G401 (cell line): ENCODE results near the gene TTC23L. TPM values are rescaled to one million over a fixed set of nuclear protein-coding genes. Genes with fewer than 3 reads are reported as not detected.

Experiments used
- DNase-seq: peaks from one replicate; pipeline ENCODE4 v3.0.0-alpha.2; 2015; ENCODE audit warnings: low spot score
- in situ Hi-C: cut with HindIII; loops from 2 replicates; pipeline ENCODE4 v1.10.0; 2016; ENCODE audit warnings: low sequenced_read_pairs, mixed read lengths
- total RNA-seq: library from RNA; depleted of rRNA; stranded (reverse); fragments of >200 nt; shearing (Covaris generic); gene quantifications from 2 replicates; pipeline ENCODE4 v1.2.3, GENCODE V29; 2014; rRNA removed

The TTC23L gene, protein sequence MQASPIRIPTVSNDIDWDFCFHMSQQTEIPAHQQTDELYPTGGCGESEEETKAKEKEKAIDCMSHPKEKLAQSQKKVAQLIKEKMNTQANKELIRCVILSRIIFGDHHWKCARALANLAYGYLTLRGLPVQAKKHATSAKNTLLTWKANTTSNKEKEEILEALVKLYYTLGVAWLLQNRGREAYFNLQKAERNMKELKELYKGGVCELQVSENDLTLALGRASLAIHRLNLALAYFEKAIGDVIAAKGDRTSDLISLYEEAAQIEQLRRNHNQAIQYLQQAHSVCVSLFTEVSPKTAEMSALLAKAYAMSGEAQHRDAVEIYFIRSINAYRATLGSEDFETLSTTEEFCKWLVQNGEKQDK
- total RNA-seq = not detected in 2 replicates

- in situ Hi-C loops = no loop called here
These were observed at the start of gene TTC23L for GRCh38 chr5:34838785-34839714. Gene TTC23L, plus strand, starts transcription at chr5:34839164. Its CDS starts 1,508 bp downstream, at chr5:34840672.

DNA sequence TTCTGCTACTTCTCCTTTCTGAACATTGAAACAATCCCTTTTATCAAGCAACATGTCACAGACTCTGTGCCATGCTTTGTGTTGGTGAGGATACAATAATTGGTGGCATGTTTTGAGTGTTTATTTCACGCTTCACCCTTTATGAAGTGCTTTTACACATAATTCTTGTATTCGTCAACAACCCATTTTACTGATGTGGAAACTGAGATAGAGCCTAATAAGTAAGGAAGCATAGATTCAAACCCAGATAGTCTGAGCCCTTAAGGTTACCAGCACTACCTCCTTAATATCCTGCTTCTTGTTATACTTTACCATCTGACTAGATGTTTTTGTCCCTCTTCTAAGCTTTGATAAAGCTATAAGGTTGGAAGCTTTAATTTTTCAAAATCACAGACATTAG, 49.3 kb upstream of the TTC23L start:
- in situ Hi-C loops = no loop called here
- no peak for DNase-seq

More at GRCh38 chr5:34838785-34839714, at the start of gene TTC23L:
- peak; percentile 92 for DNase-seq

GRCh38 chr5:34790069-34790468, 48.9 kb upstream of the TTC23L start:
- in situ Hi-C loops = no loop called here
- no peak for DNase-seq

- in situ Hi-C loops = no loop called here
- DNase-seq = no peak
These were observed 47.2 kb upstream of the TTC23L start for GRCh38 chr5:34791761-34792244.

DNA sequence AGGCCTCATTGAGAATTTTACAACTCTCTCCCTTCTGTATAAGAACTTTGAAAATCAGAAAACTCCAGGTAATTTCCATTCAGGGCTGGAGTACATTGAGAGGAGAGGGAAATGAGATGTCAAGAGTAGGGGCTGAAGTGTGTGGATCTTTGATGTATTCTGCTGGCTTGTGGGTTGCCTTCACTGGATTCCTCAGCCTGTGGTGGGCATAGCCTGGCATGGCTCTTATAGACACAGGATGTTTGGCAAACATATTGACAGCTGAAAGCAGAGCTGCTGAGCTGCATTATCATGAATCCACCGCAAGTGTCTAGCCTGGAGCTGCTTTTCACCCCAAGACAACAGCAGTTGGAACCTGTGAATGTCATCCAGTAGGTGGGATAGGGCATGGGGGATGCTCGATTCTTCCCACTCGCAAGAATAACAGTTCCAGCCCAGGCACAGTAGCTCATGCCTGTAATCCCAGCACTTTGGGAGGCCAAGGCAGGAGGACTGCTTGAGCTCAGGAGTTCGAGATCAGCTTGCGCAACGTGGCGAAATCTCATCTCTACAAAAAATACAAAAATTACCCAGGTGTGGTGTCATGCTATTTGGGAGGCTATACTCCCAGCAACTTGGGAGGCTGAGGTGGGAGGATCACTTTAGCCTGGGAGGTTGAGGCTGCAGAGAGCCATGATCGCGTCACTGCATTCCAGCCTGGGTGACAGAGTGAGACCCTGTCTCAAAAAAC, 36.0 kb upstream of the TTC23L start:
- in situ Hi-C loops = no loop called here
- no peak for DNase-seq

GRCh38 chr5:34803974-34804732, 34.8 kb upstream of the TTC23L start:
- in situ Hi-C loops = no loop called here

GRCh38 chr5:34804913-34805312, 34.1 kb upstream of the TTC23L start:
- no peak for DNase-seq
- in situ Hi-C loops = no loop called here

More at GRCh38 chr5:34803974-34804732, 34.8 kb upstream of the TTC23L start:
- no peak for DNase-seq

- in situ Hi-C loops = no loop called here
- no peak for DNase-seq
These were observed 32.4 kb upstream of the TTC23L start for GRCh38 chr5:34806532-34806931.

DNA sequence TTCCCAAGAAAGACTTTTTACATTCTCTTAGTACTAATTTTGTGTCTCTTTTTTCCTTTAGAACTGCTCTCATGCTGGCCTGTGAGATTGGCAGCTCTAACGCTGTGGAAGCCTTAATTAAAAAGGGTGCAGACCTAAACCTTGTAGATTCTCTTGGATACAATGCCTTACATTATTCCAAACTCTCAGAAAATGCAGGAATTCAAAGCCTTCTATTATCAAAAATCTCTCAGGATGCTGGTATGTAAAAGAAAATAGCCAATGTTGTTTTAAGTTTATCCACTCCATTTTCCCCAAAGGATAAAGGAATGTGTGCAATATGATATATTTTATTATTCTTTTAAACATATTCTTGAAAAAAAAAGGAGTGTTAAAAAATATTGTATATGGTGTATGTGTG, 27.3 kb upstream of the TTC23L start:
- no peak for DNase-seq
- in situ Hi-C loops = no loop called here

GRCh38 chr5:34813509-34813908, 25.5 kb upstream of the TTC23L start:
- no peak for DNase-seq
- in situ Hi-C loops = no loop called here

- in situ Hi-C loops = no loop called here
- no peak for DNase-seq
These were observed 21.2 kb upstream of the TTC23L start for GRCh38 chr5:34817558-34818351.

DNA sequence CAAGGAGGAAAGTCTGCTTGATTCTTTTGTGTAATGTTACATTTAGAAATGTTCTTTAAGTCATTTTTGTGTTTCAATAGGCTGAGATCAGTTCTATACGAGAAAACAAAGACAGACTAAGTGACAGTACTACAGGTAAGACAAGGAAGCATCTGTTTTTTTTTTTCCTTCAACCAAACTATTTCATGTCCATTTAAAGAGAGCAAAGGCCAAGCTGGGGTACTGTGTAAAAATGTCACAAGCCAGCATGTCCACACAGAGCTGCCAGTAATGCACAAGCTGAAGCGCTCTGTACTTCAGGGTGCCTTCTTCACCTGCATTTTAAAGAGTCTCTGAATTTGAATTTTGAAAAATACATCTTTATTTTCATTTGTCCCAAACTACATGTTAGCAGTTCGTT, 20.2 kb upstream of the TTC23L start:
- no peak for DNase-seq
- in situ Hi-C loops = no loop called here

DNA sequence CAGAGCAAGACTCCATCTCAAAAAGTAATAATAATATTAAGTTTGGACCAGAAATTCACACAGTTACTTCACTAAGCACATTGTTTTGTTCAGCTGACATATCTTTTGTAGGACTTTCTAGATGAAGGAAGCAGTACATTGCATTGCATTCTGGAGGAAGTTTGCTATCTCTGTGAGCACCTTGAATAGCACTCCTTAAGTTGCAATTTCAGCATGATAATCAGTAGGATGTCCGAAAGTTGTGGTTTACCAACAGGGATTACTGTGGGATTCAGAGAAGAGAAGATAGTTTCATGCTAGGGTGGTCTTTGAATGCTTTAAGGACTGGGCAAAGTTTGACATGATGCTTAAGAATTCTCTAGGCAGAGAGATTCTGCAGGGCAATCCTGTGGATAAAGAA, 18.4 kb upstream of the TTC23L start:
- in situ Hi-C loops = no loop called here

GRCh38 chr5:34822956-34823715, 15.8 kb upstream of the TTC23L start:
- in situ Hi-C loops = no loop called here
- DNase-seq = no peak

More for the DNA sequence above, 18.4 kb upstream of the TTC23L start:
- no peak for DNase-seq

- DNase-seq = no peak
- in situ Hi-C loops = no loop called here
These were observed 12.6 kb upstream of the TTC23L start for GRCh38 chr5:34826347-34826746.

- in situ Hi-C loops = no loop called here
- no peak for DNase-seq
These were observed 11.1 kb upstream of the TTC23L start for GRCh38 chr5:34827588-34828506.
